ENCODE measurements around the gene PLD4.

- no peak for TF ChIP-seq TAF1 (IDR thresholded peaks at IDR 0.05; ENCODE audit: borderline replicate concordance, insufficient read depth, low read length)
- TF ChIP-seq POLR2AphosphoS5 (IDR thresholded peaks at IDR 0.05; ENCODE audit: low read depth, low read length) = no peak
- no peak for TF ChIP-seq REST (IDR thresholded peaks at IDR 0.05; ENCODE audit: insufficient read depth in 1 of 2, low read depth in 2 of 2, low read length in 2 of 2)
Measured at GRCh38 chr14:104927432-104927816, 2.7 kb downstream of the PLD4 start.
